Activated T-cell treated with anti-CD3 and anti-CD28 coated beads, Interleukin-2, amount 50 U/mL, for 4 hours (primary cell): ENCODE measurements around the gene EEF1B2. TPM values are rescaled to one million over a fixed set of nuclear protein-coding genes. Genes with fewer than 3 reads are reported as not detected.

Experiments
- total RNA-seq, 3 donors: library from RNA; stranded (reverse); gene quantifications; one replicate each; pipeline ENCODE4 v1.2.1, GENCODE V29; 2021

Gene EEF1B2
- total RNA-seq, 3 donors from 2014 or later: 1,014 to 1,071 (median 1,068) TPM

Other genes starting within 250 kb of the EEF1B2 start
- gene INO80D, start 73.7 kb upstream of the EEF1B2 start, total RNA-seq: 10 to 100 TPM; 20.6 to 22.3 (median 21.4) TPM
- 10 to 100 TPM; 70.4 to 74.1 (median 71.2) TPM for gene NDUFS1, start 451 bp upstream of the EEF1B2 start, total RNA-seq
- gene ZDBF2, start 114.8 kb downstream of the EEF1B2 start, total RNA-seq: 1 to 10 TPM; 5.2 to 6.5 (median 6.3) TPM